Activated naive CD4-positive, alpha-beta T cell treated with anti-CD3 and anti-CD28 coated beads for 36 hours (primary cell): Measurements from ENCODE around the gene TMEM131. TPM values are rescaled to one million over a fixed set of nuclear protein-coding genes. Genes with fewer than 3 reads are reported as not detected.

Experiments used
- CTCF ChIA-PET: fragments of 350-600 bp; sonication (Branson Sonifier 250); formaldehyde crosslinking; loops from one replicate; lab custom pipeline; 2021; ENCODE audit warnings: antibody characterized with exemption; lab: Charles Lee
- DNase-seq: peaks from one replicate; pipeline ENCODE4 v3.0.0-alpha.2; 2020
- H3K27ac Mint-ChIP-seq: one replicate; pipeline ENCODE4 v1.8.0; 2021; ENCODE audit warnings: mild to moderate bottlenecking, mixed read lengths
- H3K27me3 Mint-ChIP-seq: one replicate; pipeline ENCODE4 v1.8.0; 2021; ENCODE audit warnings: low read depth, mixed read lengths
- H3K36me3 Mint-ChIP-seq: one replicate; pipeline ENCODE4 v1.8.0; 2021; ENCODE audit warnings: low read depth, mixed read lengths
- H3K4me1 Mint-ChIP-seq: one replicate; pipeline ENCODE4 v1.8.0; 2021; ENCODE audit warnings: low read depth, mixed read lengths
- H3K4me3 Mint-ChIP-seq: one replicate; pipeline ENCODE4 v1.8.0; 2021; ENCODE audit warnings: mild to moderate bottlenecking, moderate library complexity, mixed read lengths
- H3K9me3 Mint-ChIP-seq: one replicate; pipeline ENCODE4 v1.8.0; 2021; ENCODE audit warnings: mixed read lengths
- intact Hi-C: fragments of 100-400 bp; cut with micrococcal nuclease; formaldehyde crosslinking; loops from one replicate; pipeline ENCODE4 v1.15.1; 2023
- total RNA-seq, 2 experiments: library from RNA; stranded (reverse); gene quantifications; one replicate each; pipeline ENCODE4 v1.2.3, GENCODE V29; 2021

The TMEM131 gene
- total RNA-seq, 2 experiments from 2014 or later: 18.5 to 19.2 TPM

DNA sequence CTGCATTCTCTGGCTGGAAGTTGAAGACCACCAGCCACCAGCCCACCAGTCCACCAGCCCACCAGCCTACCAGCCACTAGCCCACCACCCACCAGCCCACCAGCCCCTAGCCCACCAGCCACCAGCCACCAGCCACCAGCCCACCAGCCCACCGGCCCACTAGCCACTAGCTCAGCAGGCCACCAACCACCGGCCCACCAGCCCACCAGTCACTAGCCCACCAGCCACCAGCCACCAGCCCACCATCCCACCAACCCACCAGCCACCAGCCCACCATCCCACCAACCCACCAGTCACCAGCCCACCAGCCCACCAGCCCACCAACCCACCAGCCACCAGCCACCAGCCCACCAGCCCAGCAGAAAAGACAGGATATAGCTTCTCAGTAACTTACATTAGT is 18.6 kb upstream of the TMEM131 start:
- Mint-ChIP-seq H3K9me3 (no peaks in the 10 kb centered on the region), H3K36me3 (no peaks in the 10 kb centered on the region), H3K27me3 (no peaks in the 10 kb centered on the region), H3K4me1 (peaks cover 16% of the 10 kb centered on the region), H3K4me3 (no peak overlapping the region), H3K27ac (no peak overlapping the region)
- DNase-seq: no peak
- CTCF ChIA-PET: no interaction called here
- intact Hi-C loops: no loop called here

DNA sequence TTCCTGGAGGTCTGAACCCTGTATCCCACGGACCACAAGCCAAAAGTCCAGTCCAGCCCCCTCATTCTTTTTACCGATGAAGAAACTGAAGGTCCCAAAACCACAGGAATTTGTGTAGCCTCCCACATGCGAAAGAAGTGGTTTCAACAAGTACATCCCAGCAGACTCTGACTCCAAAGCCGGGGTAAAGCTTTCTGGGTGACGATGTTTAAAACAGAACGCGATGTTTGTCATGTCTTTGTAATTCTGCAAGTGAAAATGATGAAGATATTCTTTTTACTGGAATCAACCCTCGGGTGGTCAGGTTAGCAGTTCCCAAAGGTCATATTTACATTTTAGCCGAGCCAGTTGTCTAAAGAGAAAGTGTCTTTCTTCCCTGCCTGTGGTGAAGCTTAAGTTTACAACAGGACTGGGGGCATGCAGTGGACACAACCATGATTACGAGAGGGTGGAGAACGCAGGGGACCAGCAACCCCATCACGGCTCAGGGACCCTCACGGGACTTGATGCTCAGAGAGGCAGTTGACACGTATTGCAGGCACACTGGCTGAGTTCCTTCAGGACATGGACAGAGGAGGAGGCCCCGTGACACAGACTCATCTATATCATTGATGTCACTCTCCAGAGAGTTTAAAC is 17.8 kb upstream of the TMEM131 start:
- Mint-ChIP-seq H3K4me1 (peaks cover 16% of the 10 kb centered on the region), H3K27ac (no peak overlapping the region), H3K4me3 (no peak overlapping the region), H3K27me3 (no peaks in the 10 kb centered on the region), H3K36me3 (no peaks in the 10 kb centered on the region), H3K9me3 (no peaks in the 10 kb centered on the region)
- intact Hi-C loops: no loop called here
- CTCF ChIA-PET: no interaction called here
- DNase-seq: no peak

DNA sequence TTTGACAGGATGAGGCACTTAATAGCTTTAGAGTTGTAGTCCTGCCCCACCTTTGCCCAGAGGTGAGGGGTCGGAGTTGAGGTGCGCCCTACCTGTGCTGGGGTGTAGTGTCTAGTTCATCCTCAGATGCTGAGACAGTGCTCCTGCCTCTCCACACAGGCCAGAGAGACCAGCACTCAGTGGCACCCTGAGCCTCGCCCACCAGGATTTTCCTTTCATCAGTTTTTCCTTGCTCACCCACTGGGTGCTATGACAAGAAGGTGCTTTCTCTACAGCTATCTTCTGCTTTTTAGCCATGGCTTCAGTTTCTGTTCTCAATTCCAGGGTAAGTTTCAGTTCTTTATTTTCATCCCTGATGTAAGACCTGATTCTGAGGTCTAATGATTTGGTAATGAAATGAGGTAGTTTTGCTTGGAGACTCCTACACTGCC is 16.8 kb upstream of the TMEM131 start:
- H3K27ac Mint-ChIP-seq: peak overlapping the region; percentile 43
- intact Hi-C loops: no loop called here
- peak; percentile 48 for DNase-seq
- H3K4me3 Mint-ChIP-seq: no peak overlapping the region
- H3K9me3 Mint-ChIP-seq: no peaks in the 10 kb centered on the region
- CTCF ChIA-PET: no interaction called here
- no peaks in the 10 kb centered on the region for H3K36me3 Mint-ChIP-seq
- peaks cover 16% of the 10 kb centered on the region for H3K4me1 Mint-ChIP-seq
- H3K27me3 Mint-ChIP-seq: no peaks in the 10 kb centered on the region

DNA sequence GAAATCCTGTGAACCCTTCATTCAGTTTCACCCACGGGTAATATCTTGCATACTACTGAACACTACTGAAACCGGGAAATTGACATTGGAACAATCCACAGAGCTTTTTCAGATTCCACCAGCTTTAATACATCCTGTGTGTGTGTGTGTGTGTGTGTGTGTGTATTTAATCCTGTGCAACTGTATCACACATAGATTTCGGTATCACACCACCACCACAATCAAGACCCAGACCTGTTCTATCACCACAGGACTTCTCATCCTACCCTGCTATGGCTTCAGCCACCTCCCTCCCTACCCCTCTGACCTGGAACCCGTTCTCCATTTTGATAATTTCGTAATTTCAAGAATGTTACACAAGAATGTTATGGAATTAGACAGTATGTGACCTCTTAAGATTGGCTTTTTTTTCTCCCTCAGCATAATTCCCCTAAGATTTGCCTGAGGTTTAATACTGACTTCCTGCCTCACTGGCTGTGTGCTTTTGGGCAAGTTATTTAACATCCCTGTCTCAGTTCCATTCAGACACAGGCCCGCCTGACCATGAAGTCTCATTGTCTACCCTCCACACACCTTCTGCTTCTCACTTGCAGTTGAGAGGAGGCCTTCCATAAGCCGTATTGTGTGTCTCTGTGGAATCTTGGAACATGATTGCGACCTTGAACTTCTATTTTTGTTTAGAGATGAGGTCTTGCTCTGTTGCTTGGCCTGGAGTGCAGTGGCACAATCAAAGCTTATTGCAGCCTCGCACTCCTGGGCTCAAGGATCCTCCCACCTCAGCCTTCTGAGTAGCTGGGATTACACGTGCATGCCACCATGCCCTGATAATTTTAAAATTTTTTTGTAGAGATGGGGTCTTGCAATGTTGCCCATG is 14.4 kb upstream of the TMEM131 start:
- H3K27me3 Mint-ChIP-seq: no peaks in the 10 kb centered on the region
- CTCF ChIA-PET: interaction anchor here (0.5 to 0.6 kb wide), 2 partner anchors 81 to 552 kb away, joined by 3 to 4 read pairs; no protein-coding TSS in a partner anchor
- H3K36me3 Mint-ChIP-seq: no peaks in the 10 kb centered on the region
- no peak overlapping the region for H3K4me3 Mint-ChIP-seq
- peaks cover 16% of the 10 kb centered on the region for H3K4me1 Mint-ChIP-seq
- no peak for DNase-seq
- no peak overlapping the region for H3K27ac Mint-ChIP-seq
- H3K9me3 Mint-ChIP-seq: no peaks in the 10 kb centered on the region
- intact Hi-C loops: no loop called here

DNA sequence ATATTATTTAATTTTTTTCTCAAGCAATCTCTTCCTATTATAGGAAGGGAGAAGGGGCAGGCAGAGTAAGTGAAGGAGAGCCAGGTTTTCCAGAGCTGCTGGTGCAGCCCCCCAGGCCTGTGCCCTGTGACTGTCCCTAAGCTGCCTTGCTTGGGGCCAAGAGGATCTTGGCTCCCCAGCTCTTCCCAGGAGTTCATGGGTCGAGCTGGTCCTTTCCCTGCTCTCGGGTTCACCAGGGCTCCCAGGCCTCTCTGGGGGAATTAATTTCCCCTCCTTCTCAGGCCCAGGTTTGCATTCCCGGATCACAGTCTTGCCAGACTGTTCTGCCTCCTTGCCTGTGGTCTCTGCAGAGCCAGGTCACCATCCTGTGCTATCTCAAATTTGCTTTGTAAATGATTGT is 12.7 kb upstream of the TMEM131 start:
- DNase-seq: no peak
- intact Hi-C loops: no loop called here
- peaks cover 12% of the 10 kb centered on the region for H3K4me1 Mint-ChIP-seq
- no peaks in the 10 kb centered on the region for H3K27me3 Mint-ChIP-seq
- CTCF ChIA-PET: no interaction called here
- H3K27ac Mint-ChIP-seq: no peak overlapping the region
- H3K36me3 Mint-ChIP-seq: no peaks in the 10 kb centered on the region
- no peak overlapping the region for H3K4me3 Mint-ChIP-seq
- no peaks in the 10 kb centered on the region for H3K9me3 Mint-ChIP-seq

DNA sequence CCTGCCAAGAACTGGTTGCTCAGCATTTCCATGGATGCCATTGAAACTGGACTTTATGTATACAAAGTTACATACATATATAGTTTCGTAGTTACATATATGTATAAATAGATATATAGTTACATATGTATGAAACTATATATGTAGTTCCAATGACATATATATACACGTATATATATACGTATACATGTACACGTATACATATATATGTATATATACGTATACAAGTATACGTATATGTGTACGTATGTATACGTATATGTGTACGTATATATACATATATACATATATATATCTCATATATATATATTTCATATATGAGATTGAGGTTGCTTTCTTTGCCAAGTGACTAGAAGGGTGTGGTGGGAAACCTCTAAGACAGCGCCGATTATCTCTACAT is 10.6 kb upstream of the TMEM131 start:
- Mint-ChIP-seq H3K27me3 (no peaks in the 10 kb centered on the region), H3K4me3 (no peak overlapping the region), H3K4me1 (peaks cover 3% of the 10 kb centered on the region), H3K9me3 (no peaks in the 10 kb centered on the region), H3K36me3 (no peaks in the 10 kb centered on the region), H3K27ac (no peak overlapping the region)
- CTCF ChIA-PET: no interaction called here
- DNase-seq: no peak
- intact Hi-C loops: no loop called here

DNA sequence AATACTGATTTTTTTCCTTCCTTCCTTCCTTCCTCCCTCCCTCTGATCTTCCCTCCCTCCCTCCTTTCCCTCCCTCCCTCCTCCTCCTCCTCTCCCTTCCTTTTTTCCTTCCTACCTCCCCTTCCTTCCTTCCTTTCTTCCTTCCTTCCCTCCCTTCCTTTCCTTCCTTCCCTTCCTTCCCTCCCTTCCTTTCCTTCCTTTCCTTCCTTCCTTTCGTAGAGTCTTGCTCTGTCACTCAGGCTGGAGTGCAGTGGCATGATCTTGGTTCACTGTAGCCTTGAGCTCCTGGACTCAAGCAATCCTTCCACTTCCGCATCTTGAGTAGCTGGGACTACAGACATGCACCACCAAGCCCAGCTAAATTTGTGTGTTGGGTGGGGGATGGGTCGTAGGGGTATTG is 8.9 kb upstream of the TMEM131 start:
- DNase-seq: no peak
- intact Hi-C loops: no loop called here
- no peaks in the 10 kb centered on the region for H3K27me3 Mint-ChIP-seq
- no peaks in the 10 kb centered on the region for H3K4me1 Mint-ChIP-seq
- CTCF ChIA-PET: no interaction called here
- H3K9me3 Mint-ChIP-seq: no peaks in the 10 kb centered on the region
- no peaks in the 10 kb centered on the region for H3K36me3 Mint-ChIP-seq
- H3K4me3 Mint-ChIP-seq: no peak overlapping the region
- H3K27ac Mint-ChIP-seq: no peak overlapping the region

DNA sequence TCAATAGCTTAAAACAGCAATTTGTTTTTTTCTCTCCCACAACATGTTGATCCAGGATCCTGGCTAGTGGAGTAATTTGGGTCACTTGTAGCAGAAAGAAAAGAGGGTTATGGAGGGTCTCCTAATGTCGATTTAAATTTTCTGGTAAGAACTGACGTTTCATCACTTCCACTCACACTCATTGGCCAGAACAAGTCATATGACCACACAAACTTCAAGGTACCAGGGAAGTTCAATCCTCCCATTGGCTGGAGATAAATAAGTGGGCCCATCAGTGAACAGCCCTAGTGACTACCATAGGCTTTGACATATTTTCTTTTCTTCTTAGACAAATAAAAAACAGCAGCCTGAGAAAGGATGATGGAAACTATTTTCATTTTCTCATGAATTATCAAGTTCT is 8.3 kb upstream of the TMEM131 start:
- H3K9me3 Mint-ChIP-seq: no peaks in the 10 kb centered on the region
- CTCF ChIA-PET: interaction anchor here (1.1 kb wide), 1 partner anchor 11 kb away, joined by 3 read pairs; no protein-coding TSS in a partner anchor
- H3K4me3 Mint-ChIP-seq: no peak overlapping the region
- no peaks in the 10 kb centered on the region for H3K27me3 Mint-ChIP-seq
- no peak overlapping the region for H3K27ac Mint-ChIP-seq
- intact Hi-C loops: no loop called here
- DNase-seq: no peak
- no peaks in the 10 kb centered on the region for H3K36me3 Mint-ChIP-seq
- H3K4me1 Mint-ChIP-seq: no peaks in the 10 kb centered on the region

DNA sequence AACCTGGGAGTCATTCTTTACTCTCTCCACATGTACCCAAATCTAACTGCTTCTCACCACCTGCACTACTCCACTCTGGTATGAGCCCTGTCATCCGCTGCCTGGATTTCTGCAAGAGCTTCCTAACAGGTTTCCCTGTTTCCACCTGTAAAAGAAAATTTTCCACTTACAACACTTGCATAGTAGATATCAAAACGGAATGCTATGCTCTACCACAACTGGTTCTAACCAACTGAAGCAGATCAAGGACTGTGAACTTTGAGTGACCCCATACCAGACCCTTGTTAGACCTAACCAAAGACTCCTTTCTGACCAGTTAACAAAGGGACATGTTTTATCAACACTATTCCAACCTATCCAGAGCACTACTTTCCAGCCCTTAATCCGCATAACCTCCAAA is 3.8 kb upstream of the TMEM131 start:
- intact Hi-C loops: loop anchor here (5.0 to 10.0 kb wide), 4 partner anchors 88 to 1338 kb away; partner anchors contain the start of genes EIF5B, TXNDC9 and VWA3B
- CTCF ChIA-PET: no interaction called here
- Mint-ChIP-seq H3K4me1 (peaks cover under 1% of the 10 kb centered on the region), H3K36me3 (no peaks in the 10 kb centered on the region), H3K9me3 (no peaks in the 10 kb centered on the region), H3K4me3 (no peak overlapping the region), H3K27me3 (no peaks in the 10 kb centered on the region), H3K27ac (no peak overlapping the region)
- DNase-seq: no peak

DNA sequence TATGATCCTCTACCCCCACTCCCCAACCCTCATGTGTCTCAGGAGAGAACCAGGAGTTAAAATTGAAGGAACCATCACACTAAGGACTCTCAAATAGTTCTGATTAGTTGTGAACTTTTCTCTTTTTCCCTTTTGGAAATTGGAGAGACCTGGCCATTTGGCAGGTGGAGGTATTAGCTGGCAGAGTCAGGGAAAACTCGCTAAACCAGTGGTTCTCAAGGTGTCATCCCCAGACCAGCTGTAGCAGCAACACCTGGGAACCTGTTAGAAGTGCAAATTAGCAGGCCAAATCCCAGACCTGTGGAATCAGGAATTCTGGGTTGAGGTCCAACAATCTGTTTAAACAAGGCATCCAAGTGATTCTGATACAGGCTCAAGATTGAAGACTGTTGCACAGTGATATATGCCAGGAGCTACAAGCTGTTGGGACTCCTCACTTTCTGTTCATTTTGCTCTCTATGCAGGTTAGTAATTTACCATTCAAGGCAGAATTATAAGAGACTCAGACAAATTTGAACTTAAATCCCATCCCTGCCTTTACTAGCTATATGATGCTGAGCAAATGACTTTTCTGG is 2.8 kb upstream of the TMEM131 start:
- CTCF ChIA-PET: no interaction called here
- Mint-ChIP-seq H3K36me3 (peaks cover 1% of the 10 kb centered on the region), H3K27ac (no peak overlapping the region), H3K4me1 (peaks cover 11% of the 10 kb centered on the region), H3K27me3 (no peaks in the 10 kb centered on the region), H3K4me3 (no peak overlapping the region), H3K9me3 (no peaks in the 10 kb centered on the region)
- DNase-seq: no peak
- intact Hi-C loops: loop anchor here (5.0 to 10.0 kb wide), 4 partner anchors 89 to 1339 kb away; partner anchors contain the start of genes EIF5B, TXNDC9 and VWA3B

DNA sequence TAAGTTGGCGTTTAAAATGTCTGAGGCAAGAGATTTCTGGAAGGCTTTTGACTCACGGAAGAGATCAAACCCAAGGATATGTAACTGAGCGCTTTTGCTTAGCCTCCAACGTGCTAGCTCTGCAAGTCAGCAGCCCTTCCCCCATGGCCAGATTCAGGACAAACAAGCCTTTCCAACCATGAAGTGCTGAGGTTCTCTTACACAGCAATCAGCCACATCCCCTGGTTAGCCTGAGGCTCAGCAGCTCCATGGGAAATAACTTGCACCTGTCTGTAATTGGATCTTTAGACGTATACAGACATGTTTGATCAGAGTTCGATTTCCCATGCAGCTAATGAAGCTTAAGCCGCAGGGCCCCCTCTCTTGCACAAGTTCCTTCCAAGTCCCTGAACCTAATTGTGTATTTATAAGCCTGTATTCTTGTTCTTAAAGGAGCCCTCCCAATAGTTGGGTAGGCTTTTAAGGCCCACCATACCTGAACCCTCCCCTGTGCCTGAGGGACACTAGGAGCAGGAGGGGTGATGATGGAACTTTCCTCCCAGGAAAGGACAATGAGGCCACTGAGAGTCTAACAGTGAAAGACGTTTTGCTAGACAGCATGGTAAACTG is 2.1 kb upstream of the TMEM131 start:
- CTCF ChIA-PET: no interaction called here
- Mint-ChIP-seq H3K27me3 (no peaks in the 10 kb centered on the region), H3K4me3 (no peak overlapping the region), H3K36me3 (peaks cover 1% of the 10 kb centered on the region), H3K27ac (no peak overlapping the region), H3K4me1 (peaks cover 17% of the 10 kb centered on the region), H3K9me3 (no peaks in the 10 kb centered on the region)
- intact Hi-C loops: loop anchor here (5.0 to 10.0 kb wide), 4 partner anchors 89 to 1339 kb away; partner anchors contain the start of genes EIF5B, TXNDC9 and VWA3B
- DNase-seq: no peak

DNA sequence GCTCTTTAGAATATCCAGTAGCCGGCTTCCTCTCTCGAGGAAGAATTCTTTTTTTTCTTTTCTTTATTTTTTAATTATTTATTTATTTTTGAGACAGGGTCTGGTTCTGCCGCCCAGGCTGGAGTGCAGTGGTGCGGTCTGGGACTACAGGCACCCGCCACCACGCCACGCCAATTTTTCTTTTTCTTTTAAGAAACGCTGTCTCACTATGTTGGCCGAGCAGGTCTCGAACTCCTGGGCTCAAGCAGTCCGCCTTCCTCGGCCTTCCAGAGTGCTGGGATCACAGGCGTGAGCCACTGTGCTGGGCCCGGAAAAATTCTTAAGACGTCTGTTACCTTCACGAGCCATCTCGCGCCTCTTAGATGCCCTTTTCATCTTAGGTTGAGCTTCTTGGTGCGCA is 931 bp upstream of the TMEM131 start:
- H3K36me3 Mint-ChIP-seq: peaks cover 1% of the 10 kb centered on the region
- H3K9me3 Mint-ChIP-seq: no peaks in the 10 kb centered on the region
- H3K4me1 Mint-ChIP-seq: peaks cover 25% of the 10 kb centered on the region
- no peak for DNase-seq
- no peak overlapping the region for H3K27ac Mint-ChIP-seq
- CTCF ChIA-PET: no interaction called here
- intact Hi-C loops: loop anchor here (5.0 to 10.0 kb wide), 4 partner anchors 91 to 1341 kb away; partner anchors contain the start of genes EIF5B, TXNDC9 and VWA3B
- peak overlapping the region; percentile 82 for H3K4me3 Mint-ChIP-seq
- no peaks in the 10 kb centered on the region for H3K27me3 Mint-ChIP-seq
